Transverse colon (tissue), 4 donors: ENCODE results near the gene GAB3. TPM values are rescaled to one million over a fixed set of nuclear protein-coding genes. Genes with fewer than 3 reads are reported as not detected.
A peak's percentile ranks its signal among the peaks of the same experiment; 100 is the strongest.

Experiments used
- DNase-seq: peaks from one replicate; pipeline ENCODE4 v3.0.0-alpha.2; 2019
- H3K27ac ChIP-seq, 4 donors: fragments of 200-600 bp; sonication (generic); 2 replicates each; pipeline ENCODE4 v1.5.1; 2016 to 2018; ENCODE audit warnings: inconsistent platforms in 4 of 4
- H3K27me3 ChIP-seq: fragments of 200-600 bp; sonication (generic); 2 replicates; pipeline ENCODE4 v1.5.1; 2017; ENCODE audit warnings: inconsistent platforms
- H3K36me3 ChIP-seq, 4 donors: fragments of 200-600 bp; sonication (generic); 2 replicates each; pipeline ENCODE4 v1.5.1; 2017 to 2019; ENCODE audit warnings: inconsistent platforms in 4 of 4
- H3K4me1 ChIP-seq, 4 donors: fragments of 200-600 bp; sonication (generic); 2 replicates each; pipeline ENCODE4 v1.5.1; 2017 to 2020; ENCODE audit warnings: inconsistent platforms in 4 of 4
- H3K4me3 ChIP-seq, 4 donors: fragments of 200-600 bp; sonication (generic); 1 replicate in 1 of 4; 2 replicates in 3 of 4; pipeline versions ENCODE4 v1.5.1 to v1.6.1; 2017 to 2019; ENCODE audit warnings: inconsistent platforms in 4 of 4
- H3K9me3 ChIP-seq, 2 donors: fragments of 200-600 bp; sonication (generic); 2 replicates each; pipeline ENCODE4 v1.5.1; 2017 to 2019; ENCODE audit warnings: inconsistent platforms in 2 of 2
- EP300 ChIP-seq: sonication (generic); formaldehyde crosslinking; IDR thresholded peaks from one replicate; pipeline ENCODE4 v1.6.1; 2017; ENCODE audit warnings: antibody characterized with exemption, low read depth
- POLR2A ChIP-seq: fragments of 450-650 bp; IDR thresholded peaks from one replicate; pipeline ENCODE4 v1.6.1; 2016; ENCODE audit warnings: antibody characterized with exemption, mild to moderate bottlenecking, moderate library complexity
- POLR2AphosphoS5 ChIP-seq, 3 donors: sonication (generic); formaldehyde crosslinking; IDR thresholded peaks; one replicate each; pipeline ENCODE4 v1.6.1; 2016; ENCODE audit warnings: antibody characterized with exemption in 3 of 3
- WGBS, 2 donors: methylation state at CpG; one replicate each; pipeline ENCODE4 v1.1.5; 2018; ENCODE audit warnings: low coverage in 1 of 2; 5-methylcytosine and 5-hydroxymethylcytosine counted together
- in situ Hi-C, 4 donors: fragments of 200-750 bp; cut with MboI; loops; one replicate each; pipeline versions ENCODE4 v1.15.0 to v1.15.1; 2017; ENCODE audit warnings: low sequenced_read_pairs in 3 of 4, low pct_ligation_motif_present in 1 of 4, low pct_unique_long_range_greater_than_20kb in 1 of 4
- intact Hi-C: fragments of 100-400 bp; cut with DNase I; formaldehyde crosslinking; loops from one replicate; pipeline ENCODE4 v1.15.1; 2023; ENCODE audit warnings: low total_unique reads
- total RNA-seq, 4 donors: library from RNA; depleted of rRNA; stranded (reverse); fragments of >200 nt; gene quantifications; one replicate each; pipeline ENCODE4 v1.1.0, GENCODE V29; 2016
- TF ChIP-seq, protein P1 (sequence below), 5 experiments: fragments of 200-600 bp in 3 of 5; fragments of 450-650 bp in 2 of 5; sonication (generic) in 3 of 5; IDR thresholded peaks; 1 replicate in 2 of 5; 2 replicates in 3 of 5; pipeline ENCODE4 v1.5.1; 2016 to 2017; ENCODE audit warnings: antibody characterized with exemption in 5 of 5, inconsistent platforms in 3 of 5, mild to moderate bottlenecking in 2 of 5, moderate library complexity in 1 of 5

GAB3 gene
- total RNA-seq, 4 donors from 2014 or later = 0.37 to 4.4 (median 3.0) TPM

DNA sequence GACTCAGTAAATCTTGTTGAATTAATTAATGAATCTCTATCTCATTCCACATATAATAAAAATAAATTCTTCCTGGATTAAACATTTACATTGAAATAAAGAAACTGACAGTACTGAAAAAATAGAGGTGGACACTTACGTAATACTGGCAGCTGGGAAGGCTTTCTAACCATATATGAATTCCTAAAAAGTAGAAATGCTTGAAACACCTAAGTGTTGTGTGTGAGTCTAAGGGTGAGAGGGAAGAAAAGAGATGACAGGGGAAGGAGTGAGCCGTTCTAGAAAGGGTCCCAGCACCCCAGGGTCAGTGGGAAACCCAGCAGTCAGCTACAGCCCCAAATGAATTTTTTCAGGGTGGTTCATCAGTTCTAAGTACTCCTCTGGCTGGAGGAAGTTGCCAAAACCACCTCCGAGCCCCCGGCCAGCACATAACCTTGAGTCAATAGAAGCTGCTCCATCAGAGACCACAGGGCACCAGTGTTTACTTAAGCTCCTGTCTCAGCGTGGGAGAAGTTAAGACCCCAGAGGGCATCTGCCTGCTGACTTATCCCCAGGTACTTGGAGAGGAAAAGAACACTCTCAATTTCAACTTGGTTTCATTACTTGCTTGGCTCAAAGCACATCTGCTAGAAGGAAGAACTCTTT lies 18.3 kb downstream of the GAB3 start:
- WGBS, 2 donors = 54% methylated on average over 5 of the region's 5 CpGs; no CpG with 5 or more reads in 1 of the 2 donors
- in situ Hi-C loops = loop anchor here in 1 of 4 donors (25.0 kb wide), 1 partner anchor 105 kb away; the partner anchor contains the start of gene SMIM9

DNA sequence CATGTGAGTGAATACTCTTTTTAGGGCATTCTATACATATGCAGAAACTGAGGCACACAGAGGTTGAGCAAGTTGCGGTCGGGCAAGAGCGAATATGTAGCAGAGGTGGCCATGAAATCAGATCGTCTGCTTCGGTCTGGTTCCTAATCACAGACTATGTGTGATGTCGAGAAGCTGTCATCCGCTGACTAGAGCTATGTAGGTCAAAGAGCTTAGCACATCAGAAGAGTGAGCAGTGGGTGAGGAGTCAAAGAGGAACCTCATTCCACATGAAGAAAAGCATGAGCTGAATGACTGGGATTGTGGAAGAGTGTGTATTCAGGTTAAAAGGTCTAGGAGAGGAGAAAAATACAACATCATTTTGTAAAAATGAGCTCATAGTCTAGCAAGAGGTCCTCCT lies 19.0 kb downstream of the GAB3 start:
- Histone ChIP-seq H3K4me3 (no peak overlapping the region), H3K27ac (peak overlapping the region; percentile 71 to 85 (median 78)), H3K4me1 (peaks cover 0 to 63% (median 6%) of the 10 kb centered on the region in 4 donors), H3K27me3 (no peaks in the 10 kb centered on the region), H3K36me3 (no peaks in the 10 kb centered on the region), H3K9me3 (no peaks in the 10 kb centered on the region)
- in situ Hi-C loops (loop anchor here in 1 of 4 donors (25.0 kb wide), 1 partner anchor 105 kb away; the partner anchor contains the start of gene SMIM9), intact Hi-C loops (no loop called here)
- 88% methylated on average over 7 of the region's 7 CpGs; no CpG with 5 or more reads in 1 of the 2 donors for WGBS, 2 donors
- no peak for TF ChIP-seq POLR2AphosphoS5 (IDR thresholded peaks at IDR 0.05)
- TF ChIP-seq, protein P1, sequence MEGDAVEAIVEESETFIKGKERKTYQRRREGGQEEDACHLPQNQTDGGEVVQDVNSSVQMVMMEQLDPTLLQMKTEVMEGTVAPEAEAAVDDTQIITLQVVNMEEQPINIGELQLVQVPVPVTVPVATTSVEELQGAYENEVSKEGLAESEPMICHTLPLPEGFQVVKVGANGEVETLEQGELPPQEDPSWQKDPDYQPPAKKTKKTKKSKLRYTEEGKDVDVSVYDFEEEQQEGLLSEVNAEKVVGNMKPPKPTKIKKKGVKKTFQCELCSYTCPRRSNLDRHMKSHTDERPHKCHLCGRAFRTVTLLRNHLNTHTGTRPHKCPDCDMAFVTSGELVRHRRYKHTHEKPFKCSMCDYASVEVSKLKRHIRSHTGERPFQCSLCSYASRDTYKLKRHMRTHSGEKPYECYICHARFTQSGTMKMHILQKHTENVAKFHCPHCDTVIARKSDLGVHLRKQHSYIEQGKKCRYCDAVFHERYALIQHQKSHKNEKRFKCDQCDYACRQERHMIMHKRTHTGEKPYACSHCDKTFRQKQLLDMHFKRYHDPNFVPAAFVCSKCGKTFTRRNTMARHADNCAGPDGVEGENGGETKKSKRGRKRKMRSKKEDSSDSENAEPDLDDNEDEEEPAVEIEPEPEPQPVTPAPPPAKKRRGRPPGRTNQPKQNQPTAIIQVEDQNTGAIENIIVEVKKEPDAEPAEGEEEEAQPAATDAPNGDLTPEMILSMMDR (IDR thresholded peaks at IDR 0.05) = no peak
- no peak for TF ChIP-seq POLR2A
- TF ChIP-seq EP300 = no peak
- no peak for DNase-seq

More for the DNA sequence above, 18.3 kb downstream of the GAB3 start:
- H3K27me3 ChIP-seq = no peaks in the 10 kb centered on the region
- no peak for DNase-seq
- intact Hi-C loops = no loop called here
- peaks cover 4 to 63% (median 7%) of the 10 kb centered on the region in 4 donors for H3K4me1 ChIP-seq
- peak overlapping the region; percentile 71 to 85 (median 78) for H3K27ac ChIP-seq
- H3K36me3 ChIP-seq = no peaks in the 10 kb centered on the region
- TF ChIP-seq POLR2A (no peak), POLR2AphosphoS5 (IDR thresholded peaks at IDR 0.05) (no peak), EP300 (no peak)
- TF ChIP-seq, protein P1 (IDR thresholded peaks at IDR 0.05) = no peak
- no peaks in the 10 kb centered on the region for H3K9me3 ChIP-seq
- no peak overlapping the region for H3K4me3 ChIP-seq

DNA sequence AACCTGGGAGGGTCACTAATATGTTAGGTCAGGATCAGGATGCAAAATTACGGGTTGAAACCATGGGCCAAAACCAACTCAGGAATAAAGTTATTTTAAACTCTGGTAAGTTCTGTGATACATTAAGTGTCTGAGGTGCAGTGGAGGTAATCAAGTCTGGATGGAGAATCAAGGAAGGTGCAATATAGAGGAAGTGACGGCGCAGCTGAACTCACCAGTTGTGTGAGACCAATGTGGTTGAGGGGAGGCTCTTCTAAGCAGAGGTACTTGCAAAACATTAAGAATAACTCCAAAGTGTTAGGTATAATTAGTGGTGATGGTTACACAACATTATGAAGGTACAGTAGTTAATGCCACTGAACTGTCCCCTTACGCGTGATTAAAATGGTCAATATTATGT lies 19.7 kb downstream of the GAB3 start:
- no peak for DNase-seq
- in situ Hi-C loops = loop anchor here in 1 of 4 donors (25.0 kb wide), 1 partner anchor 106 kb away; the partner anchor contains the start of gene SMIM9
- H3K36me3 ChIP-seq = no peaks in the 10 kb centered on the region
- intact Hi-C loops = no loop called here
- H3K9me3 ChIP-seq = no peaks in the 10 kb centered on the region
- H3K27ac ChIP-seq = peak overlapping the region; percentile 71 to 85 (median 78)
- H3K4me3 ChIP-seq = no peak overlapping the region
- WGBS, 2 donors = 53 to 91% methylated on average over 2 to 5 of the region's 5 CpGs
- no peaks in the 10 kb centered on the region for H3K27me3 ChIP-seq
- TF ChIP-seq POLR2A (no peak), POLR2AphosphoS5 (IDR thresholded peaks at IDR 0.05) (no peak)
- H3K4me1 ChIP-seq = peaks cover 0 to 60% (median 6%) of the 10 kb centered on the region in 4 donors

DNA sequence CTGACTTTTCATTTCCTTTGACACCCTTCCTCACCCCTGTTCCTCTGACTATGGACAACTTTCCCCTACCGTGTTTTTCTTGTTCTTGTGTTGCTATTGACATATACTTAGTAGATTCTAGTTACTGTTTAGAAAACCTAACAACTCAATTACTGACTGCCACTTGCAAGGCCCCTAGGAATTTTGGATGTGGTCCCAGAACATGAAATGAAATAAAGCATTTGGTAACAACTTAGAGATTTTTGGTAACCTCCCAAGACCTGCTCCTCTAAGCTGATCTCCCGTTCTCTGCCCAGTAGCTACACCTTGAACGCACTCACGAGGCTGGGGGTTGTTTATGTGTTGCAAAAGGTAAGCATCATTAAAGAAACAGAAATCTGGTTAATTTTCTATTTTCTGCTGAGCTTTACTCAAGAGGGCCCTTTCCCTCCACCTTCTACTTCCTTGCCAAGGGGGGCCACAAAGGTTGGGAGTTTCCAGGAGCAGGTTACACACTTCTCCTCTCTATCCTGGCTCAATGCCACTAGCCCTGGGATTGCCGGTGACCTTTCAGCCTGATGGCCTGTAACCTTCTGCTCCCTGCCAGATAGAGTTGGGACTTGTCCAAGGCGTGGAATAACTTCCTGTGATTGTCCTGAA lies 20.5 kb downstream of the GAB3 start:
- 49% methylated on average over 6 of the region's 6 CpGs; no CpG with 5 or more reads in 1 of the 2 donors for WGBS, 2 donors
- intact Hi-C loops = no loop called here
- Histone ChIP-seq H3K4me3 (no peak overlapping the region), H3K27ac (peak overlapping the region; percentile 55 to 85 (median 75)), H3K9me3 (no peaks in the 10 kb centered on the region), H3K4me1 (peaks cover 0 to 52% (median 5%) of the 10 kb centered on the region in 4 donors), H3K27me3 (no peaks in the 10 kb centered on the region), H3K36me3 (no peaks in the 10 kb centered on the region)
- no peak for DNase-seq
- in situ Hi-C loops = loop anchor here in 1 of 4 donors (25.0 kb wide), 1 partner anchor 107 kb away; the partner anchor contains the start of gene SMIM9
- no peak for TF ChIP-seq POLR2AphosphoS5 (IDR thresholded peaks at IDR 0.05)

DNA sequence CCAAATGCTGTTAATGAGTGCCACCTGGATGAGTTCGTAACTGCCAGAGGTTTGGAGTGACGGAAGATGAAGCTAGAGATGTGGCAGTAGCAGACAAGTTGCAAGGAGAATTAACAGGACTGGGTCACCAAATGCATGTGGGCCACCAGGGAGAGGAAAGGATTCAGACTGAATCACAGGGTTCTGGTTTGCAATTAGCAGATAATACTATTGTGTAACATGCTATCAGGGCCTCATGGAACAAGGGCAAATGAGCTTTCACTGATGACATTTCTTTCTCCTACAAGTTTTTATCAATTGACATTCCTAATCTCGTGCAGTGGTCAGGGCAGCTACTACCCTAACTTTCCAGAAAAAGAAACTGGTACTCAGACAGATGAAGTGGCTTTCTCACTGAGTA lies 21.4 kb downstream of the GAB3 start:
- Histone ChIP-seq H3K27ac (peak overlapping the region; percentile 55 to 85 (median 75)), H3K27me3 (no peaks in the 10 kb centered on the region), H3K9me3 (no peaks in the 10 kb centered on the region), H3K4me1 (peaks cover 0 to 43% (median 4%) of the 10 kb centered on the region in 4 donors), H3K36me3 (no peaks in the 10 kb centered on the region), H3K4me3 (no peak overlapping the region)
- TF ChIP-seq, protein P1 (IDR thresholded peaks at IDR 0.05) = no peak
- TF ChIP-seq POLR2A = no peak
- TF ChIP-seq POLR2AphosphoS5 (IDR thresholded peaks at IDR 0.05) = no peak
- no peak for TF ChIP-seq EP300
- DNase-seq = no peak
- WGBS, 2 donors = 17 to 69% methylated on average over 1 to 3 of the region's 3 CpGs
- intact Hi-C loops (no loop called here), in situ Hi-C loops (loop anchor here in 1 of 4 donors (25.0 kb wide), 1 partner anchor 108 kb away; the partner anchor contains the start of gene SMIM9)
